ENCODE data around the gene ARHGAP15.

The ARHGAP15 gene

GRCh38 chr2:143691121-143691520 is 561.9 kb downstream of the ARHGAP15 start:
- Histone ChIP-seq H3K4me1 (ENCODE audit: control insufficient read depth, insufficient read depth, low read length) (peaks cover 3% of the 10 kb centered on the region), H3K4me3 (ENCODE audit: low read length) (no peak overlapping the region)
- WGBS (ENCODE audit: insufficient coverage, insufficient read length) = no CpG with 5 or more reads among the region's 4 CpGs

DNA sequence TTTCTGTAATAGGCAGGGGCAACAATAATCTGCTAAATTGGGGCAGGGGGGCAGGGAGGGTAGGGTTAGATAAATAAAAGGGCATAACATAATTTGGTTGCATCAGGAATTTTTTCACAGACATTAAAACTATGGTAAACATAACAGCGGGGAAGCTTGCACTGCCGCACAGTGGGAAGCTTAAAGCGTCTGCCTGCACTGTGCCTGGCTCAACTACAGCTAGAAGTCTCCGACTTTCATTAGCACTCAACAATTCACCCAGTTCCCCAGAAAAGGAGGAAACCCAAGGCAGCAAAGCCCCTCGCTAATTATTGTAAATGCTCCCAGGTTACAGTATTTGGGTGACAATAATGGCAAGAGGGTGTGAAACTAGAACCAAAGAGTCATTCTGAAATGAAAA is 562.9 kb downstream of the ARHGAP15 start:
- no peak for DNase-seq (ENCODE audit: low read depth, low spot score)
- peaks cover 3% of the 10 kb centered on the region for H3K4me1 ChIP-seq (ENCODE audit: control insufficient read depth, insufficient read depth, low read length)
- WGBS (ENCODE audit: insufficient coverage, insufficient read length) = no CpG with 5 or more reads among the region's 5 CpGs
- H3K4me3 ChIP-seq (ENCODE audit: low read length) = no peak overlapping the region
- H3K36me3 ChIP-seq (ENCODE audit: control insufficient read depth, insufficient read depth, low read length) = no peaks in the 10 kb centered on the region
- no peaks in the 10 kb centered on the region for H3K9me3 ChIP-seq (ENCODE audit: control insufficient read depth, insufficient read depth, low read length)
- no peak overlapping the region for H3K27ac ChIP-seq (ENCODE audit: low read length)
- H3K27me3 ChIP-seq (ENCODE audit: control insufficient read depth, insufficient read depth, low read length) = no peaks in the 10 kb centered on the region

More at GRCh38 chr2:143691121-143691520, 561.9 kb downstream of the ARHGAP15 start:
- no peak for DNase-seq (ENCODE audit: low read depth, low spot score)
- Histone ChIP-seq H3K27me3 (ENCODE audit: control insufficient read depth, insufficient read depth, low read length) (no peaks in the 10 kb centered on the region), H3K36me3 (ENCODE audit: control insufficient read depth, insufficient read depth, low read length) (no peaks in the 10 kb centered on the region), H3K9me3 (ENCODE audit: control insufficient read depth, insufficient read depth, low read length) (no peaks in the 10 kb centered on the region), H3K27ac (ENCODE audit: low read length) (no peak overlapping the region)

DNA sequence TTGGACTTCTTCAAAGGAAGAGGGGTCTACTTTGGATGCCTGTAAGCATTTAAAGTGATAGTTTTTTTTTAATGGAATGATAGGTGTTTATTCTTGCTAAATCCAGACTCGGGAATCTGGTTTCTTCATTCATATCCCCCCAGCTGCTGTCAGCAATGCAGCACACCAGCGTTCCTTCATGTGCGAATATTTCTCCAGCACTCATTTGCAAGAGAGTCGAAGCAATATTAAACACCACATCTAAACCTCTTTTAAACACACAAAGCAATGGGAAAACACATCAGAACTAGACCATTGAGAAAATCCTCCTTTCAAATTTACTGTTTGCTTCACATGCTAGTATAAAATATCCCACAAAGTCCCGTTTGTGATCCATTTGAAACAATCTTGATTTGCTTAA is 563.7 kb downstream of the ARHGAP15 start:
- H3K36me3 ChIP-seq (ENCODE audit: control insufficient read depth, insufficient read depth, low read length) = no peaks in the 10 kb centered on the region
- no peaks in the 10 kb centered on the region for H3K9me3 ChIP-seq (ENCODE audit: control insufficient read depth, insufficient read depth, low read length)
- DNase-seq (ENCODE audit: low read depth, low spot score) = no peak
- no CpG with 5 or more reads among the region's 5 CpGs for WGBS (ENCODE audit: insufficient coverage, insufficient read length)
- no peak overlapping the region for H3K27ac ChIP-seq (ENCODE audit: low read length)
- no peak overlapping the region for H3K4me3 ChIP-seq (ENCODE audit: low read length)
- no peaks in the 10 kb centered on the region for H3K27me3 ChIP-seq (ENCODE audit: control insufficient read depth, insufficient read depth, low read length)
- H3K4me1 ChIP-seq (ENCODE audit: control insufficient read depth, insufficient read depth, low read length) = peaks cover 3% of the 10 kb centered on the region

DNA sequence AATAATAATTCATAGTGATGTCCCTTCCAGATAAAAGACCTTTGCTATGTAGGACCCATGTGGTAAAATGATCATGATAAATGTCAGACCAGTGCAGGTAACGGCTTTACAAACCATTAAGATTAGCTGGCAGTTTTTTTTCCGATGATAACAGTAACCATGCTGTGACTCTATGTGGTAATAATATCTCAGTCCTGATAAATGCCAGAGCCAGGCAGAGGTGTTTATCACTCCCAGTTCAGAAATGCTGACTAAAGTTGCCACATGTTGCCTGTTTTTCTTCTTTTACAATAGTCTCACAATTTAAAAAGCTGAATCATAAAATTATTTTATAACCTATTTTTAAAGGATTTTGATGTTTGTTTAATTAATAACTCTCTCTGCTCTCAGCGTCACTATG is 565.1 kb downstream of the ARHGAP15 start:
- Histone ChIP-seq H3K4me3 (ENCODE audit: low read length) (no peak overlapping the region), H3K36me3 (ENCODE audit: control insufficient read depth, insufficient read depth, low read length) (no peaks in the 10 kb centered on the region), H3K27me3 (ENCODE audit: control insufficient read depth, insufficient read depth, low read length) (no peaks in the 10 kb centered on the region), H3K27ac (ENCODE audit: low read length) (no peak overlapping the region), H3K4me1 (ENCODE audit: control insufficient read depth, insufficient read depth, low read length) (peaks cover 3% of the 10 kb centered on the region), H3K9me3 (ENCODE audit: control insufficient read depth, insufficient read depth, low read length) (no peaks in the 10 kb centered on the region)
- DNase-seq (ENCODE audit: low read depth, low spot score) = no peak
- no CpG with 5 or more reads among the region's 3 CpGs for WGBS (ENCODE audit: insufficient coverage, insufficient read length)

- no peak overlapping the region for H3K4me3 ChIP-seq (ENCODE audit: low read length)
- no peaks in the 10 kb centered on the region for H3K9me3 ChIP-seq (ENCODE audit: control insufficient read depth, insufficient read depth, low read length)
- no peak overlapping the region for H3K27ac ChIP-seq (ENCODE audit: low read length)
- no peak for DNase-seq (ENCODE audit: low read depth, low spot score)
- peaks cover 3% of the 10 kb centered on the region for H3K4me1 ChIP-seq (ENCODE audit: control insufficient read depth, insufficient read depth, low read length)
- no peaks in the 10 kb centered on the region for H3K27me3 ChIP-seq (ENCODE audit: control insufficient read depth, insufficient read depth, low read length)
- H3K36me3 ChIP-seq (ENCODE audit: control insufficient read depth, insufficient read depth, low read length) = no peaks in the 10 kb centered on the region
These were observed 567.4 kb downstream of the ARHGAP15 start for GRCh38 chr2:143696651-143697050.

DNA sequence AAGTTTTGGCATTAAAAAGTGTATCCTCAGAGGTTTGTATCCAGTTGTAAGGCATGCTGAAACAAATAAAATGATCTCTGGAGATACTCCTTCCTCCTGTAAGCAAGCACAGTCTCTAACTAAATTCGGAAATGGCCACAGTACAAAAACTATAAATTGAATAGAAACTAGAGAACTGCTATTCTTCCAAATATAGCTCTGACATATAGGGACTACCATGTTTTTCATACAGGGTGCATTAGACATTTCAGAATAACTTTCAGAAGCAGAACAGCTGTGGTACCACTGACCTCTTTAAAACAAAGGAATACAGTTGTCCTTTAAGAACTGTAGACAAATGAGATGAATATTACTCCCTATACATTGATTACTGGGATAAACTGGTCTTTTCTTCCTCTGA is 568.5 kb downstream of the ARHGAP15 start:
- H3K27me3 ChIP-seq (ENCODE audit: control insufficient read depth, insufficient read depth, low read length) = no peaks in the 10 kb centered on the region
- H3K27ac ChIP-seq (ENCODE audit: low read length) = no peak overlapping the region
- H3K4me1 ChIP-seq (ENCODE audit: control insufficient read depth, insufficient read depth, low read length) = peaks cover 2% of the 10 kb centered on the region; the same call in 1 of the 2 replicates
- no peaks in the 10 kb centered on the region for H3K9me3 ChIP-seq (ENCODE audit: control insufficient read depth, insufficient read depth, low read length)
- no CpG with 5 or more reads among the region's 1 CpG for WGBS (ENCODE audit: insufficient coverage, insufficient read length)
- H3K36me3 ChIP-seq (ENCODE audit: control insufficient read depth, insufficient read depth, low read length) = no peaks in the 10 kb centered on the region
- DNase-seq (ENCODE audit: low read depth, low spot score) = no peak
- no peak overlapping the region for H3K4me3 ChIP-seq (ENCODE audit: low read length)

DNA sequence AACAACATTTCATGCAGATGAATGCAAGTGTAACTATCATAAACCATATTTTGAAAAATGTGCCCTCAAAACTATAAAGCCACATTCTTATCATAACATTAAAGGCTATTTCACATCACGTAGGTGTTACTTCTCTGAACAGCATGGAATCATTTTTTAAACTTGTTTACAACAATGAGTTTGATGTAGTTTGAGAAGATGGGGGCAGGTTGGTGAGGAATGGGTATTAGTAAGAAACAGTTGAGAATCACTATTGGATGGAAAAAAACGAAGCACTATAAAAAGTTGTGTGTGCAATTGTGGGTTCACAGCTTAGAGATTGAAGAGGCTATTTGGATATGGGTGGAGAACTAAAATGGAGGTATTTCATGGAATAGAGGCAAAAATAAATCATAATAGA is 569.1 kb downstream of the ARHGAP15 start:
- no peaks in the 10 kb centered on the region for H3K9me3 ChIP-seq (ENCODE audit: control insufficient read depth, insufficient read depth, low read length)
- no peak overlapping the region for H3K4me3 ChIP-seq (ENCODE audit: low read length)
- 100% methylated on average over 1 of the region's 2 CpGs for WGBS (ENCODE audit: insufficient coverage, insufficient read length)
- no peak overlapping the region for H3K27ac ChIP-seq (ENCODE audit: low read length)
- H3K36me3 ChIP-seq (ENCODE audit: control insufficient read depth, insufficient read depth, low read length) = no peaks in the 10 kb centered on the region
- no peaks in the 10 kb centered on the region for H3K4me1 ChIP-seq (ENCODE audit: control insufficient read depth, insufficient read depth, low read length)
- no peak for DNase-seq (ENCODE audit: low read depth, low spot score)
- H3K27me3 ChIP-seq (ENCODE audit: control insufficient read depth, insufficient read depth, low read length) = no peaks in the 10 kb centered on the region

- H3K9me3 ChIP-seq (ENCODE audit: control insufficient read depth, insufficient read depth, low read length) = no peaks in the 10 kb centered on the region
- no peak overlapping the region for H3K27ac ChIP-seq (ENCODE audit: low read length)
- no peaks in the 10 kb centered on the region for H3K36me3 ChIP-seq (ENCODE audit: control insufficient read depth, insufficient read depth, low read length)
- no CpG with 5 or more reads among the region's 3 CpGs for WGBS (ENCODE audit: insufficient coverage, insufficient read length)
- H3K4me3 ChIP-seq (ENCODE audit: low read length) = no peak overlapping the region
- no peaks in the 10 kb centered on the region for H3K4me1 ChIP-seq (ENCODE audit: control insufficient read depth, insufficient read depth, low read length)
- DNase-seq (ENCODE audit: low read depth, low spot score) = no peak
- H3K27me3 ChIP-seq (ENCODE audit: control insufficient read depth, insufficient read depth, low read length) = no peaks in the 10 kb centered on the region
These were observed 569.8 kb downstream of the ARHGAP15 start for GRCh38 chr2:143698888-143699570.

DNA sequence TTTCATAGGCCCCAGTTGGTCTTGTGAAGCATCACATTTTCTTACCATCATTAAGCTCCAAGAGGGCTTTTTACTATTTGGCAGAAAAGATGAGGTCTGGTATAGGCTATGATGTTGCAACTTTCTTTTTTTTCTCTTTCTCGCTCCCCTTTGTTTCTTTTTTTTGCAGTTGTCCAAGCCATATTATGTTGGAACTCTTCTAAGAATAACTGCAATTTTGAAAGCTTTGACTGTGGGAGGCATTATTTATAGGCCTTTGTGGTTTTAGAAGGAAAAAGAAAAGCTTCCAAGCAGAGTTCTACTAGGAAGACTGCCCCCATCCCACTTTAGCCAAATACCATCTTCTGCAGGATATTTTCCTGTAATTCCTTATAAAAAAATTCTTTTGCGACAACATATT is 571.6 kb downstream of the ARHGAP15 start:
- no peak overlapping the region for H3K4me3 ChIP-seq (ENCODE audit: low read length)
- no peak for DNase-seq (ENCODE audit: low read depth, low spot score)

GRCh38 chr2:143701785-143702184 is 572.6 kb downstream of the ARHGAP15 start:
- DNase-seq (ENCODE audit: low read depth, low spot score) = no peak
- H3K36me3 ChIP-seq (ENCODE audit: control insufficient read depth, insufficient read depth, low read length) = no peaks in the 10 kb centered on the region
- H3K27ac ChIP-seq (ENCODE audit: low read length) = no peak overlapping the region
- H3K9me3 ChIP-seq (ENCODE audit: control insufficient read depth, insufficient read depth, low read length) = no peaks in the 10 kb centered on the region
- no peaks in the 10 kb centered on the region for H3K27me3 ChIP-seq (ENCODE audit: control insufficient read depth, insufficient read depth, low read length)
- no CpG with 5 or more reads among the region's 1 CpG for WGBS (ENCODE audit: insufficient coverage, insufficient read length)
- H3K4me3 ChIP-seq (ENCODE audit: low read length) = no peak overlapping the region
- no peaks in the 10 kb centered on the region for H3K4me1 ChIP-seq (ENCODE audit: control insufficient read depth, insufficient read depth, low read length)

More for the DNA sequence above, 571.6 kb downstream of the ARHGAP15 start:
- 90% methylated on average over 1 of the region's 2 CpGs for WGBS (ENCODE audit: insufficient coverage, insufficient read length)
- no peak overlapping the region for H3K27ac ChIP-seq (ENCODE audit: low read length)
- H3K4me1 ChIP-seq (ENCODE audit: control insufficient read depth, insufficient read depth, low read length) = no peaks in the 10 kb centered on the region
- no peaks in the 10 kb centered on the region for H3K9me3 ChIP-seq (ENCODE audit: control insufficient read depth, insufficient read depth, low read length)
- H3K36me3 ChIP-seq (ENCODE audit: control insufficient read depth, insufficient read depth, low read length) = no peaks in the 10 kb centered on the region
- H3K27me3 ChIP-seq (ENCODE audit: control insufficient read depth, insufficient read depth, low read length) = no peaks in the 10 kb centered on the region

DNA sequence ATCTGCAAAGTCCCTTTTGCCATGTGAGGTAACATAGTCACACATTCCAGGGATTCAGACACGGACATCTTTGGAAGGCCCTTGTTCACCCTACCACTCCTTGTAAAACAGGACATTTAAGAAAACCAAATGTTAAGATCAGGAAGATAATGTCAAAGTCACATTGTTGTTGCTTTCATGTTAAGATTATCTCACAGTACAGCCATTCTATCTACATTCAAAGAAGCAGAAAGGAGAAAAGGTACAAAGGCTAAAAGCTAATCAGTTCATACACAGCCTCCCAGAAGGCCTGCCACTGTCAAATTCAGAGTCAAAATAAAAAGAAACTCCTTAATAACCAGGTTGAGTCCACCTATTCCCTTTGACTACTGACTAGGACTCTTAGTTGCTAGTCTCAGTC is 573.7 kb downstream of the ARHGAP15 start:
- H3K4me1 ChIP-seq (ENCODE audit: control insufficient read depth, insufficient read depth, low read length) = no peaks in the 10 kb centered on the region
- no peak overlapping the region for H3K27ac ChIP-seq (ENCODE audit: low read length)
- no peaks in the 10 kb centered on the region for H3K36me3 ChIP-seq (ENCODE audit: control insufficient read depth, insufficient read depth, low read length)
- no peaks in the 10 kb centered on the region for H3K9me3 ChIP-seq (ENCODE audit: control insufficient read depth, insufficient read depth, low read length)
- no peaks in the 10 kb centered on the region for H3K27me3 ChIP-seq (ENCODE audit: control insufficient read depth, insufficient read depth, low read length)
- DNase-seq (ENCODE audit: low read depth, low spot score) = no peak
- WGBS (ENCODE audit: insufficient coverage, insufficient read length) = no CpG with 5 or more reads among the region's 1 CpG
- no peak overlapping the region for H3K4me3 ChIP-seq (ENCODE audit: low read length)

Data from iPS DF 6.9 (cell line).